Thymus (tissue), 11 donors: ENCODE data around the gene PLEKHA5. TPM values are rescaled to one million over a fixed set of nuclear protein-coding genes. Genes with fewer than 3 reads are reported as not detected.
"Not testable (repeated sequence)": the region's sequence is repeated elsewhere in the genome, so short reads cannot be mapped to it uniquely, and the experiment has no call there.

Experiments
- DNase-seq, 9 donors: peaks; one replicate each; pipeline ENCODE4 v3.0.0-alpha.2; 2013; ENCODE audit warnings: low spot score in 9 of 9, low read depth in 6 of 9, missing footprints in 1 of 9
- H3K27ac ChIP-seq, 2 donors: one replicate each; pipeline ENCODE4 v1.5.1; 2013; ENCODE audit warnings: control low read depth in 1 of 2, low read depth in 1 of 2, low read length in 1 of 2, mild to moderate bottlenecking in 1 of 2, moderate library complexity in 1 of 2
- H3K27me3 ChIP-seq, 2 donors: one replicate each; pipeline ENCODE4 v1.5.1; 2013; ENCODE audit warnings: low read length in 1 of 2; ENCODE audit not compliant: control insufficient read depth in 2 of 2, insufficient read depth in 1 of 2
- H3K36me3 ChIP-seq, 2 donors: one replicate each; pipeline ENCODE4 v1.5.1; 2013; ENCODE audit warnings: low read length in 1 of 2, mild to moderate bottlenecking in 1 of 2, moderate library complexity in 1 of 2; ENCODE audit not compliant: control insufficient read depth in 2 of 2, insufficient read depth in 2 of 2
- H3K4me1 ChIP-seq, 2 donors: one replicate each; pipeline ENCODE4 v1.5.1; 2013; ENCODE audit warnings: low read length in 2 of 2; ENCODE audit not compliant: control insufficient read depth in 2 of 2, insufficient read depth in 2 of 2
- H3K4me3 ChIP-seq, 2 donors: one replicate each; pipeline ENCODE4 v1.5.1; 2013; ENCODE audit warnings: low read length in 2 of 2, control low read depth in 1 of 2, mild to moderate bottlenecking in 1 of 2
- H3K9me3 ChIP-seq, 2 donors: one replicate each; pipeline ENCODE4 v1.5.1; 2013; ENCODE audit warnings: low read length in 1 of 2, mild to moderate bottlenecking in 1 of 2; ENCODE audit not compliant: control insufficient read depth in 2 of 2, insufficient read depth in 1 of 2
- WGBS: extraction: QIAGEN DNeasy Blood & Tissue Kit; methylation state at CpG from one replicate; pipeline ENCODE4 v1.1.7; 2013; 5-methylcytosine and 5-hydroxymethylcytosine counted together
- polyA plus RNA-seq: library from polyadenylated mRNA; stranded (reverse); fragments of 200-250 nt; gene quantifications from one replicate; pipeline ENCODE4 v1.2.3, GENCODE V29; 2013
- total RNA-seq: library from RNA; stranded (reverse); fragments of 120-200 nt; gene quantifications from one replicate; pipeline ENCODE4 v1.2.4, GENCODE V29; 2013
- donor health status: healthy.

The PLEKHA5 gene
- total and polyA plus RNA-seq, 2 donors = 12.2 to 18.0 TPM

DNA sequence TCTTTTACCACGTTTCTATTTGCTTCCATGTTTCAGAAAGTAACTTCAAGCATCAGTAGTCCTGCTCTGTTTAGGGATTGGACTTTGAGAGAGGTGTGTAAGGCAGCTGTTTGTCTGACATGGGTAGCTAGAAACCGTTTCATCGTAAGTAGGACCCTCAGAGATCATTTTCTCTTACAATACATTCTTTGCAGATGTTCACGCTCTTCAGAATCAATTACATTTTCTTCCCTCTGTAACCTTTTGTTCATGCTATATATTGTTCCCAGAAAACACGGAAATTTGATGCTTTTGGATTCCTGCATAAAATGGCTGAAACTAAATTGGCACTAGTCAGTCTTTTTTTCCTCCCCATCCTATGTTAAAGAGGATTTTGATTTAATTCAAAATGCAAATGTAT, 247.2 kb downstream of the PLEKHA5 start:
- no peak for DNase-seq
- WGBS = 96% methylated on average over 5 of the region's 5 CpGs
- H3K9me3 ChIP-seq = no peaks in the 10 kb centered on the region
- H3K4me3 ChIP-seq = no peak overlapping the region
- no peaks in the 10 kb centered on the region for H3K36me3 ChIP-seq
- no peaks in the 10 kb centered on the region for H3K27me3 ChIP-seq
- H3K4me1 ChIP-seq = no peaks in the 10 kb centered on the region
- H3K27ac ChIP-seq = no peak overlapping the region

DNA sequence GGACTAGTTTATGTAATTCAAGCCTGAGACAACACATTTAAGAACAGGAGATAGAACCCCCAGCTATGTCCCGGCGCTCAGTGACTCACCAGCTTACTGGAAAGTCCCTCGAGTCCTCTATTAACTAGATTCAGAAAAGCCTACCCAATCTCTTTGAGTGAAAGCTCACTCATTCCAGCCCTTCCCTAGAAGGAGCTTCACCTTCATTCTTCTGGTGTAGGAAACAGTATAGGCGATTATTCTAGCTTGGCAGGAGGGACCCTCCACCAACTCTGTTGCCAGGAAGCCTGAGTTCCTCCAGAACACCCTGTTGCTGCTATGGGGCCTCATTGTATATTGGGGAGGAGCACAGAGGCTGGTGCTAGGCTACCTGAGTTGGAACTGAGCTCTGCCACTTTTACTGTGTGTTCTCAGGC, 252.6 kb downstream of the PLEKHA5 start:
- H3K9me3 ChIP-seq = no peaks in the 10 kb centered on the region
- WGBS = 88% methylated on average over 4 of the region's 4 CpGs
- DNase-seq = peak in 1 of 9 donors; percentile 28

DNA sequence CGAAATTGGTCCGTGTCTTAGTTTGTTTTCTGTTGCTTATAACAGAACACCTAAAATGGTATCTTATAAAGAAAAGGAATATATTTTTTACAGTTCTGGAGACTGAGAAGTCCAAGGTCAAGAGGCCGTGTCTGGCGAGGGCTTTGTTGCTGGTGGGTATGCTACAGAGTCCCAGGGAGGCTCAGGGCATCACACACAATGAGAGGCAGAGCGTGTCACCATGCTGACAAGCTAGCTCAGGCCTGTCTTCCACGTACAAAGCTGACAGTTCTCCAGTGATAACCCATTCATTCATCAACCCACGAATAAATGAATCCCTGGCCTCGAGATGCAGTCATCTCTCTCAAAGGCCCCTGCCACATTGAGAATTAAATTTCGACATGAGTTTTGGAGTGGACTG, 253.0 kb downstream of the PLEKHA5 start:
- Histone ChIP-seq H3K27ac (peak overlapping the region in 1 of 2 donors; percentile 27), H3K36me3 (no peaks in the 10 kb centered on the region), H3K27me3 (no peaks in the 10 kb centered on the region), H3K4me1 (peaks cover 0 to 4% of the 10 kb centered on the region in 2 donors), H3K9me3 (no peaks in the 10 kb centered on the region), H3K4me3 (no peak overlapping the region)
- 96% methylated on average over 9 of the region's 9 CpGs for WGBS
- no peak for DNase-seq

More for the DNA sequence above, 252.6 kb downstream of the PLEKHA5 start:
- H3K27me3 ChIP-seq = no peaks in the 10 kb centered on the region
- H3K4me1 ChIP-seq = peaks cover 0 to 4% of the 10 kb centered on the region in 2 donors
- H3K27ac ChIP-seq = peak overlapping the region in 1 of 2 donors; percentile 27
- H3K4me3 ChIP-seq = no peak overlapping the region
- H3K36me3 ChIP-seq = no peaks in the 10 kb centered on the region

DNA sequence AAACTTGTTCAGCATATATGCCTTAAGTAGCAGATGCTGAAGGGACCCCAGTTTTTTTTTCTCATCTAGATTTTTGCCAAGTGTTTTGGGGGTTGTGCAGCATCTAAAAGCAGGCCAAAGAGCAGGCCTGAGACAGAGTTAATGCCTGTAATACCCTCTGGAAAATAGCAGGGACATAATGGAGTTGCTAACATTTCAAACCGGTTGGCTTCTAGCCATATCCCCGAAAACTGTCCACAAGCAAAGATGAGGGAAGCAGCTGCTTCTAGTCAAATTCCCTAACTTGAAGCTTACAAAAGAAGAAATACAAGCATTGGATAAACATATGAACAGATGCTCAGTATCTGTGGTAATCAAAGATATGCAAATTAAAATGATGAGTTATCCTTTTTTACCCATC, 257.6 kb downstream of the PLEKHA5 start:
- Histone ChIP-seq H3K4me3 (no peak overlapping the region), H3K36me3 (no peaks in the 10 kb centered on the region), H3K27me3 (no peaks in the 10 kb centered on the region), H3K27ac (no peak overlapping the region), H3K4me1 (peaks cover 0 to 4% of the 10 kb centered on the region in 2 donors), H3K9me3 (no peaks in the 10 kb centered on the region)
- no peak for DNase-seq
- WGBS = 96% methylated on average over 2 of the region's 2 CpGs

DNA sequence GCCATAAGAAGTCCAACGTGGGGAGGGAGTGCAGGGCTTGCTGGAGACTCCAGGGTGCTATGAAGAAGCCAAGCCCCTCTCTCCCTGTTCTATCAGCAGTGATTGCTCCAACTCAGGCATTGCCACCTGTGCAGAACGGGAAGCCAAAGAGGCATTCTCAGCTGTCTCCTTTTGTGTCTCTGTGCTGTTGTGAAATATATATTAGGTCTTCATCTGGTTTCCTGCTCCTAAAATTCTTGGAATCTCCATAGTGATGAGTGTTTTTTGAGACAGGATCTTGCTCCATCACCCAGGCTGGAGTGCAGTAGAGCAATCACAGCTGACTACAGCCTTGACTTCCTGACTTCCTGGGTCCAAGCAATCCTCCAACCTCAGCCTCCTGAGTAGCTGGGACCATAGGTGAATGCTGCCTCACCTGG, 258.6 kb downstream of the PLEKHA5 start:
- 98% methylated on average over 2 of the region's 2 CpGs for WGBS
- no peaks in the 10 kb centered on the region for H3K4me1 ChIP-seq
- H3K4me3 ChIP-seq = no peak overlapping the region
- no peaks in the 10 kb centered on the region for H3K27me3 ChIP-seq
- H3K9me3 ChIP-seq = no peaks in the 10 kb centered on the region
- DNase-seq = no peak
- no peak overlapping the region for H3K27ac ChIP-seq
- no peaks in the 10 kb centered on the region for H3K36me3 ChIP-seq

DNA sequence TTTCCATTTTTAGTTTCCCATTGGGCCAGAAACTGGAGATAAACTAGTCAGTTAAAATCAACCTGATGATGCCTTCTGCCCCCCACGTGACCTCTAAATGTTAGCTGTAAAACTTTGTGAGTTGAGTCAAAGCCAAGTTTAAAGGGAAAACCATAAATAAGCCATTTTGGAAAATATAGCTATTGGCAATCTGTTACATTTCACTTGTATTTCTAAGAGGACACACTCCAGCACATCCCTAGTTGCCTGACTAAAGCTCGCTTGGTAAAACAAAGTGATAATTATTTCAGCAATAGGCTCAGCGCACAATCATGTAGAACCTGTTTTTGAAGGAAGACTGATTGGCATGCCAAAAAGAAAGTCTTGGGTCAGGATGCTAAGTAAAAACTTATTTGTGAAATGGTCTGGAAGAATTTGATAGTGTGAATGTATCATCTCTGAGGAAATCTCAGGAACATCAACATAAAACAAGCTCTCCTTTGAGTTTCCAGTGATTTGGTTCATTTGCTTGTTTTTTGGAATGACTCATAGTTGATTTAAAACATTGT, 260.6 kb downstream of the PLEKHA5 start:
- no peaks in the 10 kb centered on the region for H3K27me3 ChIP-seq
- no peaks in the 10 kb centered on the region for H3K36me3 ChIP-seq
- 94% methylated on average over 3 of the region's 3 CpGs for WGBS
- H3K9me3 ChIP-seq = no peaks in the 10 kb centered on the region
- H3K27ac ChIP-seq = no peak overlapping the region
- no peak for DNase-seq
- H3K4me3 ChIP-seq = no peak overlapping the region
- no peaks in the 10 kb centered on the region for H3K4me1 ChIP-seq

DNA sequence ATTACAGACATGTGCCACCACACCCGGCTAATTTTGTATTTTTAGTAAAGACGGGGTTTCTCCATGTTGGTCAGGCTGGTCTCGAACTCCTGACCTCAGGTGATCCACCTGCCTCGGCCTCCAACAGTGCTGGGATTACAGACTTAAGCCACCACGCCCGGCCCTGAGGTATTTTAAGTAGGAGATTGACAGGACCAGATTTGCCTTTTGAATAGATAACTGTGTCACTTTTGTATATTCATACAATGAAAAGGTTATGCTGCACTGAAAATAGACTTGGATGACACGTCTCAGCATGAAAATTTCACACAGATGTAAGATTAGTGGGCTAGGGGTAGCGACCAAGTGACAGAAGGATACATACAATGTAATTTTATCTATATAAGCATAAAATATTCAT, 263.1 kb downstream of the PLEKHA5 start:
- H3K36me3 ChIP-seq, H3K4me3 ChIP-seq, H3K9me3 ChIP-seq, H3K27me3 ChIP-seq, H3K4me1 ChIP-seq, H3K27ac ChIP-seq, DNase-seq: not testable (repeated sequence)
- 98% methylated on average over 8 of the region's 8 CpGs for WGBS

DNA sequence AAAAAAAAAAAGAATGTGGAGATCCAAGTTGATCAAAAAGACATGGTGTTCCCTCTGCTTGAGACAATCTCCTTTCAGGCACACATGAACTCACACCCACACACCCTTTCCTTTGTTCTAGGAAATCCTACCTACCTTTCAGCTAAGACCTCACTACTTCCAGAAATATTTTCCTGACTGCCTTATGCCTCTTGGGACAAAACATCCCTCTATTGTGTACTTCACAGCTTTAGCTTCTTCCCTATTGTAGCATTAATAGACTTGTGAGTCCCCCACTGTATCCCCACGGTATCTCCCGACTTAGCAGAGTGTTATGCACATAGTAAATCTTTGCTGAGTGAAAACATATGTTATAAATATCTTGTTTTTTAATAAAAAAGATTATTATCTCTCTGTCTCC, 264.9 kb downstream of the PLEKHA5 start:
- Histone ChIP-seq H3K4me3 (no peak overlapping the region), H3K27ac (no peak overlapping the region), H3K36me3 (no peaks in the 10 kb centered on the region), H3K9me3 (no peaks in the 10 kb centered on the region), H3K27me3 (no peaks in the 10 kb centered on the region), H3K4me1 (no peaks in the 10 kb centered on the region)
- DNase-seq = no peak
- 96% methylated on average over 2 of the region's 2 CpGs for WGBS

DNA sequence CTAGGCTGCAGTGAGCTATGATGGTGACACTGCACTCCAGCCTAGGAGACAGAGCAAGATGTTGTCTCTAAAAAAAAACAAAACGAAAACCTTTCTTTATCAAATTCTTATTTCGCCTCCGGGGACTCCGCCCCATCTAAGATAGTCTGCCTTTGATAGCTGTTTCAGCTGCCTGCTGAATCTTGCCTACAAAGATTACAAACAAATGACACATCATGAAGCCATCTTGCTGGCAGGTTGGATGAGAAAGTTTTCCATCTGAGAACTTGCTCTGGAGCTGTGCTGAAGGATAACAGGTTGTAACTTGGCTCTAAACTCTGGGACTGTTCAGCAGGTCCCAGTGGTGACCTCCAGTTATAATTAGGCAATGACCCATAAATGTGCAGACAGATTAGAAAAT, 268.0 kb downstream of the PLEKHA5 start:
- H3K27me3 ChIP-seq = no peaks in the 10 kb centered on the region
- H3K36me3 ChIP-seq = no peaks in the 10 kb centered on the region
- H3K4me1 ChIP-seq = no peaks in the 10 kb centered on the region
- H3K9me3 ChIP-seq = no peaks in the 10 kb centered on the region
- H3K27ac ChIP-seq = no peak overlapping the region
- no peak for DNase-seq
- no peak overlapping the region for H3K4me3 ChIP-seq
- 87% methylated on average over 4 of the region's 4 CpGs for WGBS
